Activated CD4-positive, CD25-positive, alpha-beta regulatory T cell treated with anti-CD3 and anti-CD28 coated beads, Interleukin-2, amount 50 U/mL, for 16 hours (primary cell): ENCODE measurements around the gene DAB1.

Source experiments
- DNase-seq: peaks from one replicate; pipeline ENCODE4 v3.0.0-alpha.2; 2020; ENCODE audit warnings: low read depth, low spot score

The DAB1 gene

GRCh38 chr1:56985857-56986256 is 438.0 kb downstream of the DAB1 start:
- DNase-seq: no peak

GRCh38 chr1:56983484-56983883 is 440.4 kb downstream of the DAB1 start:
- DNase-seq: no peak

- no peak for DNase-seq
These were observed 443.7 kb downstream of the DAB1 start for GRCh38 chr1:56979986-56980755.

GRCh38 chr1:56978819-56979218 is 445.0 kb downstream of the DAB1 start:
- DNase-seq: no peak

GRCh38 chr1:56977910-56978309 is 445.9 kb downstream of the DAB1 start:
- no peak for DNase-seq

GRCh38 chr1:56975446-56975845 is 448.4 kb downstream of the DAB1 start:
- DNase-seq: no peak

GRCh38 chr1:56973923-56974742 is 449.7 kb downstream of the DAB1 start:
- no peak for DNase-seq

GRCh38 chr1:56972976-56973375 is 450.9 kb downstream of the DAB1 start:
- DNase-seq: no peak

- DNase-seq: no peak
These were observed 453.6 kb downstream of the DAB1 start for GRCh38 chr1:56970280-56970679.

- no peak for DNase-seq
These were observed 454.9 kb downstream of the DAB1 start for GRCh38 chr1:56968878-56969495.

GRCh38 chr1:56967900-56968832 is 455.7 kb downstream of the DAB1 start:
- DNase-seq: no peak

GRCh38 chr1:56967355-56967754 is 456.5 kb downstream of the DAB1 start:
- DNase-seq: no peak

- DNase-seq: no peak
These were observed 457.2 kb downstream of the DAB1 start for GRCh38 chr1:56966698-56966999.

GRCh38 chr1:56965916-56966697 is 457.8 kb downstream of the DAB1 start, which contains the start of gene C8B:
Gene C8B, minus strand, starts transcription at chr1:56966015. Its CDS starts 67 bp downstream, at chr1:56965948.
- no peak for DNase-seq

GRCh38 chr1:56965191-56965590 is 458.7 kb downstream of the DAB1 start:
- no peak for DNase-seq

GRCh38 chr1:56964349-56965017 is 459.4 kb downstream of the DAB1 start:
- no peak for DNase-seq

- DNase-seq: no peak
These were observed 460.2 kb downstream of the DAB1 start for GRCh38 chr1:56963667-56964066.

GRCh38 chr1:56961426-56961825 is 462.4 kb downstream of the DAB1 start:
- DNase-seq: no peak

- DNase-seq: no peak
These were observed 465.3 kb downstream of the DAB1 start for GRCh38 chr1:56958526-56958925.

GRCh38 chr1:56957931-56958330 is 465.9 kb downstream of the DAB1 start:
- no peak for DNase-seq
